IPS-20b (cell line): ENCODE measurements around the gene GALNT3.

Experiments used
- H3K27ac ChIP-seq: one replicate; pipeline ENCODE4 v1.5.1; 2013; ENCODE audit warnings: low read length
- H3K27me3 ChIP-seq: 2 replicates; pipeline ENCODE4 v1.6.1; 2013; ENCODE audit warnings: mild to moderate bottlenecking, low read length, inconsistent platforms; ENCODE audit not compliant: insufficient read depth
- H3K36me3 ChIP-seq: 2 replicates; pipeline ENCODE4 v1.6.1; 2013; ENCODE audit warnings: low read depth, mild to moderate bottlenecking, inconsistent platforms, low read length, moderate library complexity; ENCODE audit not compliant: insufficient read depth
- H3K4me1 ChIP-seq: 2 replicates; pipeline ENCODE4 v1.6.1; 2013; ENCODE audit warnings: mild to moderate bottlenecking, control low read depth, inconsistent platforms, low read length, moderate library complexity; ENCODE audit not compliant: insufficient read depth
- H3K4me3 ChIP-seq: 2 replicates; pipeline ENCODE4 v1.5.1; 2013; ENCODE audit warnings: mild to moderate bottlenecking, low read length, inconsistent platforms
- H3K9ac ChIP-seq: 2 replicates; pipeline ENCODE4 v1.6.1; 2013; ENCODE audit warnings: low read depth, mild to moderate bottlenecking, inconsistent platforms, low read length, moderate library complexity
- H3K9me3 ChIP-seq: 2 replicates; pipeline ENCODE4 v1.6.1; 2013; ENCODE audit warnings: mild to moderate bottlenecking, low read depth, low read length, inconsistent platforms; ENCODE audit not compliant: insufficient read depth

The GALNT3 gene

DNA sequence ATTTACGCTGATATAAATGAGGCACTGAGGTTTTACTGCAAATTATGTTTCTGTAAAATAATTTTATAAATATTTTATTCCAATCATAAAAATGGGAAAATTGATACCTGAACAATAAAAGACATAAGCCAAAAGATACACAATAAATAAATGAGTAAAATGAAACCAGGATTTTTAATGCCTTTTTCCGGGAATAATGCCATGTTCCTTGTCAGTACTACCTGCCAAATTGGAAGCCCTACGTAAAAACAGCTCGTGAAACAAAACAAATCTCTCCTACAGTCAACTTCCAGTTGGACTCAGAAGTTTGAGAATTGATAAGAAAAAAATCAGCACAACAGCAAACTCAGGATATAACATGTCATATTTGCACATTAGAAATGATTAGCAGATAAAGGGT lies 18.0 kb downstream of the GALNT3 start:
- Histone ChIP-seq H3K27me3 (no peaks in the 10 kb centered on the region), H3K36me3 (peaks cover 6% of the 10 kb centered on the region), H3K9me3 (no peaks in the 10 kb centered on the region), H3K4me1 (peaks cover 19% of the 10 kb centered on the region), H3K27ac (no peak overlapping the region), H3K4me3 (no peak overlapping the region), H3K9ac (no peak overlapping the region)

- H3K27me3 ChIP-seq: no peaks in the 10 kb centered on the region
- peaks cover 17% of the 10 kb centered on the region for H3K4me1 ChIP-seq
- H3K9ac ChIP-seq: no peak overlapping the region
- no peak overlapping the region for H3K27ac ChIP-seq
- no peaks in the 10 kb centered on the region for H3K9me3 ChIP-seq
- no peak overlapping the region for H3K4me3 ChIP-seq
- H3K36me3 ChIP-seq: peaks cover 16% of the 10 kb centered on the region
These were observed 20.4 kb downstream of the GALNT3 start for GRCh38 chr2:165773684-165774083.

DNA sequence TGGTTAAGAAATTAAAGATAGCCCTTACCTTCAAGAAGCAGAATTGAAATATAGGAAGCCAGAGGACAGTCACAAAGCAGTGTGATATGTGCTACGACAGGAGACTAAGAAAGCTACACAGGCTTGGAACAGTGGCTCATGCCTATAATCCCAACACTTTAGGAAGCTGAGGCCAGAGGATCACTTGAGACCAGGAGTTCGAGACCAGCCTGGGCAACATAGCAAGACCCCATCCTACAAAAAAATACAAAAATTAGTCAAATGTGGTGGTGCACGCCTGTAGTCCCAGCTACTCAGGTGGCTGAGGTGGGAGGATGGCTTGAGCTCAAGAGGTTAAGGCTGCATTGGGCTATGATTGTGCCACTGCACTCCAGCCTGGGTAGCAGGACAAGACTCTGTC lies 21.9 kb downstream of the GALNT3 start:
- Histone ChIP-seq H3K4me3 (no peak overlapping the region), H3K27ac (no peak overlapping the region), H3K4me1 (peaks cover 4% of the 10 kb centered on the region; the same call in 1 of the 2 replicates), H3K9ac (no peak overlapping the region), H3K27me3 (no peaks in the 10 kb centered on the region), H3K9me3 (no peaks in the 10 kb centered on the region), H3K36me3 (peaks cover 19% of the 10 kb centered on the region)

- Histone ChIP-seq H3K4me3 (no peak overlapping the region), H3K36me3 (peaks cover 18% of the 10 kb centered on the region), H3K9me3 (no peaks in the 10 kb centered on the region), H3K9ac (no peak overlapping the region), H3K27ac (no peak overlapping the region), H3K27me3 (no peaks in the 10 kb centered on the region), H3K4me1 (peaks cover 7% of the 10 kb centered on the region; the same call in 1 of the 2 replicates)
These were observed 27.6 kb downstream of the GALNT3 start for GRCh38 chr2:165766326-165766927.

- Histone ChIP-seq H3K27me3 (no peaks in the 10 kb centered on the region), H3K9ac (0 out of 2 replicates have a peak overlapping the region, but pooled peaks have one; percentile 12), H3K9me3 (no peaks in the 10 kb centered on the region), H3K36me3 (peaks cover 32% of the 10 kb centered on the region), H3K4me3 (no peak overlapping the region), H3K27ac (no peak overlapping the region), H3K4me1 (peaks cover 7% of the 10 kb centered on the region; the same call in 1 of the 2 replicates)
These were observed 31.3 kb downstream of the GALNT3 start for GRCh38 chr2:165762723-165763122.

GRCh38 chr2:165757906-165758675 lies 36.0 kb downstream of the GALNT3 start:
- H3K27me3 ChIP-seq: no peaks in the 10 kb centered on the region
- no peak overlapping the region for H3K27ac ChIP-seq
- H3K4me3 ChIP-seq: no peak overlapping the region
- H3K9me3 ChIP-seq: no peaks in the 10 kb centered on the region
- H3K36me3 ChIP-seq: peaks cover 70% of the 10 kb centered on the region
- peaks cover 7% of the 10 kb centered on the region; the same call in 1 of the 2 replicates for H3K4me1 ChIP-seq
- no peak overlapping the region for H3K9ac ChIP-seq

GRCh38 chr2:165746501-165746900 lies 47.5 kb downstream of the GALNT3 start:
- Histone ChIP-seq H3K4me3 (no peak overlapping the region), H3K9ac (no peak overlapping the region)

DNA sequence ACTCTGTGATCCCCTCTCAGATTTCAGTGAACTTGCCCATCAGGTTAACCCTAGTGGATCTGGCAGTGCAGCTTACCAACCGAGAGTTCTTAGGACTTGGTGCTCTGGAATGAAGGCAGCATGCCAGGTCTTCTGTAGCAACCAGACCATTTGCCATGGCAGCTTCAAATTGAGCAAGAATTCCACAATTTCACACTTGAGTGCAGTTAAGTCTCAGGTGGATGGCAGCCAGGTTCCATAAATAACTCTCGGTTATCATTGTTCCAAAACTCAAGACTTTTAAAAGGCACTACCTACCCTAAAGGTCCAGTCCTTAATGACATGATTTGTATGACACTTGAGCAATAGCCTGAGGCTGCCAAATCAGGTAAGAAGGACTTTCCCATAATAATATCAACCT lies 48.1 kb downstream of the GALNT3 start:
- H3K9me3 ChIP-seq: no peaks in the 10 kb centered on the region
- peaks cover 46% of the 10 kb centered on the region for H3K36me3 ChIP-seq
- H3K27ac ChIP-seq: no peak overlapping the region
- H3K4me3 ChIP-seq: no peak overlapping the region
- no peaks in the 10 kb centered on the region for H3K4me1 ChIP-seq
- H3K9ac ChIP-seq: no peak overlapping the region
- no peaks in the 10 kb centered on the region for H3K27me3 ChIP-seq

More at GRCh38 chr2:165746501-165746900, 47.5 kb downstream of the GALNT3 start:
- Histone ChIP-seq H3K36me3 (peaks cover 46% of the 10 kb centered on the region), H3K27me3 (no peaks in the 10 kb centered on the region), H3K9me3 (no peaks in the 10 kb centered on the region), H3K27ac (no peak overlapping the region), H3K4me1 (no peaks in the 10 kb centered on the region)

DNA sequence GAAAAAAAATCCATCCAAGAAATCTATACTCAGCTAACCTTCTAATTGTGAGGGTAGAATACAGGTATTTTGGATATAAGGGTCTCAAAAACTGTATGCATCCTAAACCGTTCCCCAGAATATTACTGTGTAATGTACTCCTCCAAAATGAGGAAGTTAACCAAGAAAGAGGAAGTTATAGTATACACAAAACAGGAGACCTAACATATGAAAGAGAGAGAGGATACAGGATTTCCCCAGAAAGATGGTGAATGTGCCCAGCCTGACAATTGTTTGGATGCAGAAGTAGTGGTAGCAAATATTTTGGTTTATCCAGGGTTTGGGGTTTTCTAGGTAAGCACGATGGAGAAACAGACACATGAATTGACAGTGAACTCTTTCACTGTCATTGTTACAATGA lies 50.6 kb downstream of the GALNT3 start:
- Histone ChIP-seq H3K9ac (no peak overlapping the region), H3K4me1 (no peaks in the 10 kb centered on the region), H3K4me3 (no peak overlapping the region), H3K27ac (no peak overlapping the region), H3K27me3 (no peaks in the 10 kb centered on the region), H3K9me3 (peaks cover 5% of the 10 kb centered on the region), H3K36me3 (peaks cover 32% of the 10 kb centered on the region)

DNA sequence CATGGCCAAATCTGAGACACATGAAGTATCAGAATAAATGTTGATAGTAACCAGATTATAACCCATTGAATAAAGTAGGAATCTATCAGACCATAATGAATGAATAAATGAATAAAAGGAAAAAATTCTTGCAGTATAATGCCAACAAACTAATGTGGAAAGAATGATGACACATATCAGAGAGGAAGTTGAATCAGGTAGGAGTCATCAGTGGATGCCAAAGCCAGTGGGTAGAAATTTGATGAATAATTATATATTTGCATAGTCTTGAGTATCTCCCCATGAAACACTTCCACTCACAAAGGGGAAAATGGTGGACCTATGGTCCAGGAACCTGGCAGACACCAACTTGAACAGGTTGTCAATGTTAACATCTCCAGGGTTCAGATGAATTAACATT lies 68.6 kb downstream of the GALNT3 start:
- no peak overlapping the region for H3K9ac ChIP-seq
- no peak overlapping the region for H3K27ac ChIP-seq
- H3K4me3 ChIP-seq: no peak overlapping the region
- H3K4me1 ChIP-seq: no peaks in the 10 kb centered on the region
- H3K9me3 ChIP-seq: no peaks in the 10 kb centered on the region
- no peaks in the 10 kb centered on the region for H3K27me3 ChIP-seq
- no peaks in the 10 kb centered on the region for H3K36me3 ChIP-seq

DNA sequence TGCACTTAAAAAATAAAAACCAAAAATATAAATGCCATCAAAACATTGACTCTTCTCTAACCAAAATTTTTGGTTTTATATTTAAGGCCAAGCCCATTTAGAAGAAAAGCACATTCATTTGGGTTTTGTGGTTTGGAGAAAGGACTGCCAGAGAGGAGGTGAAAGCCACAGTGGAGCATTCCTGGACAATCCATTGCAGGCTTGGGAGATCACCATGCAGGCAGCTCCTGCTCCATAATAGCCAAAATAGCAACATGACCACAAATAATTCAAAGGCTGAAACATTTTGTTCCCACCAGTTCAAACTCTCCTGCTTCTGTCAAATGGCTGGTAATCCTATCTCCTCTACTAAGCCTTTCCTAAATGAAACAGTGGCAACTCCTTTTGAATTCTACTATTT lies 73.5 kb downstream of the GALNT3 start:
- Histone ChIP-seq H3K9me3 (no peaks in the 10 kb centered on the region), H3K9ac (no peak overlapping the region), H3K36me3 (no peaks in the 10 kb centered on the region), H3K4me3 (no peak overlapping the region), H3K4me1 (no peaks in the 10 kb centered on the region), H3K27me3 (no peaks in the 10 kb centered on the region), H3K27ac (no peak overlapping the region)

DNA sequence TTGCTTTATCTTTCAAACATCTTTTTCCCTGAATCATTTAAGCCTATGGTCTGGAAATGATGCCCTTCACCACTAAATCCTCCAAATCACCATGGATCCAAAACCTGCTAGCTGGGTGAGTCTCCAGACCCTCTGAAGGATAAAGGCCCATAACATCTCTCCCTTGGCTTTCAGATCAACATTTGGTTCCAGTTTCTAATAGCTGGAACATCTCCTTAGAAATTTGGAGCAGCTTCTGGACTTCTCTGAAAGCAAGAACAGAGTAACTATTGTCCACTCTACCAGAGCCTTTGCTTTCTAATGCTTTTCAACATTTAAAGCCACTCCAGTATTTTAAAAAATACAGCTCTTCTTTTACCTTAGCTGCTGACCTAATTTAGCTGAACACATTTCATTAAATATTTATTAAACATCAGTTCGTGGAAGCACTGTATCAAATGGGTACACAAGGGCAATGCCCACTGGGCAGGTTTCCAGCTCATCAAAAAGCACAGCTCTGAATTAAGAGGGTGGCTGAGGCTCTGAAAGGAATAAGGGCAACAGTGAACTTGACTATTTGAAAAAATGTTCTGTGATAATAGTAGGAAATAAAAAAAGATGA lies 75.3 kb downstream of the GALNT3 start:
- Histone ChIP-seq H3K9ac (no peak overlapping the region), H3K27me3 (no peaks in the 10 kb centered on the region), H3K27ac (no peak overlapping the region)

More for the DNA sequence above, 75.3 kb downstream of the GALNT3 start:
- Histone ChIP-seq H3K4me3 (no peak overlapping the region), H3K9me3 (no peaks in the 10 kb centered on the region), H3K36me3 (no peaks in the 10 kb centered on the region), H3K4me1 (no peaks in the 10 kb centered on the region)
